Activated CD4-positive, alpha-beta T cell treated with anti-CD3 and anti-CD28 coated beads, Interleukin-2, amount 50 U/mL, for 16 hours (primary cell): ENCODE measurements around the gene ANKMY1.
"Not testable (repeated sequence)": the region's sequence is repeated elsewhere in the genome, so short reads cannot be mapped to it uniquely, and the experiment has no call there.

ENCODE experiments used
- DNase-seq: peaks from one replicate; pipeline ENCODE4 v3.0.0-alpha.2; 2020

ANKMY1 gene

GRCh38 chr2:240553956-240554480 lies 3.8 kb downstream of the ANKMY1 start:
- DNase-seq = no peak

GRCh38 chr2:240551811-240552210 lies 6.0 kb downstream of the ANKMY1 start:
- no peak for DNase-seq

DNA sequence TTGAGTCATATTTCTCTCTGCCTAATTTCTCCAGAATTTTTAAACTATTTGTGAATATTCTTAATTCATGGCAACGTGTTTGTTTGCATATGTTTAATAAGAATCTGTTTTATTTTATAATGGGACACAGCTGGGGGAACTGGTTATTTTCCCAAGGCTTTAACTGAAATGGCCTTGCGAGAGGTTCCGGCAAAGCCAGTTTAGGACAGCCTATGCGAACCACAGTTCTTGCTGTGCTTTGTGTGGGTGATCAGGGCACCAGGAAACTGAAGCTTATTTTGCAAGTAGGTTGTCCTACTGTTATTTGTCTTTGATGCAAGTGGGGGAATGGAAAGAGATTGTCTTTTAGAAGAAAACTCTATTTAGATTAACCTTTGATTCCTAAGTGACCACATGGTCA lies 6.5 kb downstream of the ANKMY1 start:
- DNase-seq = no peak

DNA sequence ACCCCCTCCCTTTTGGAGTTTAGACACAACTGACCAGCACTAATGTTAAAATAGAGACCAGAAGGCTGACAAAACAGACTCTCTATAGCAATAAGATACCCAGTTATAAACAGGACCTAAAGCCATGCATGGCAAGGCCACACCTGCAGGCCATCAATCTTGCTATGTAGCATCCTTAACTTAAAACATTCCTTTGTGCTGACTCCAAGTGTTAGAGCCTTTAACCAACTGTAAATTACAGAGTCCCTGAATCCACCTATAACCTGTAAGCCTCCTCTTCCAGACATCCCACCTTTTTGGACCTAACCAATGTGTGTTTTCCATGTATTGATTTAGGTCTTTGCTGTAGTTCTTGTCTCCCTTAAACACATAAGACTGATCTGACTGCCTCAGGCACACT lies 17.9 kb downstream of the ANKMY1 start:
- DNase-seq = no peak

DNA sequence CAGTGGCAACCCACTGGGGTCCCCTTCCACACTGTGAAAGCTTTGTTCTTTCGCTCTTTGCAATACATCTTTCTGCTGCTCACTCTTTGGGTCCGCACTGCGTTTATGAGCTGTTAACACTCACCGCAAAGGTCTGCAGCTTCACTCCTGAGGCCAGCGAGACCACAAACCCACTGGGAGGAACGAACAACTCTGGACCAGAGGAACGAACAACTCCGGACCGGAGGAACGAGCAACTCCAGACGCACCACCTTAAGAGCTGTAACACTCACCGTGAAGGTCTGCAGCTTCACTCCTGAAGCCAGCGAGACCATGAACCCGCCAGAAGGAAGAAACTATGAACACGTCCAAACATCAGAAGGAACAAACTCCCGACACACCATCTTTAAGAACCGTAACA lies 18.7 kb downstream of the ANKMY1 start:
- DNase-seq = not testable (repeated sequence)

- no peak for DNase-seq
These were observed 19.6 kb downstream of the ANKMY1 start for GRCh38 chr2:240538031-240538780.

DNA sequence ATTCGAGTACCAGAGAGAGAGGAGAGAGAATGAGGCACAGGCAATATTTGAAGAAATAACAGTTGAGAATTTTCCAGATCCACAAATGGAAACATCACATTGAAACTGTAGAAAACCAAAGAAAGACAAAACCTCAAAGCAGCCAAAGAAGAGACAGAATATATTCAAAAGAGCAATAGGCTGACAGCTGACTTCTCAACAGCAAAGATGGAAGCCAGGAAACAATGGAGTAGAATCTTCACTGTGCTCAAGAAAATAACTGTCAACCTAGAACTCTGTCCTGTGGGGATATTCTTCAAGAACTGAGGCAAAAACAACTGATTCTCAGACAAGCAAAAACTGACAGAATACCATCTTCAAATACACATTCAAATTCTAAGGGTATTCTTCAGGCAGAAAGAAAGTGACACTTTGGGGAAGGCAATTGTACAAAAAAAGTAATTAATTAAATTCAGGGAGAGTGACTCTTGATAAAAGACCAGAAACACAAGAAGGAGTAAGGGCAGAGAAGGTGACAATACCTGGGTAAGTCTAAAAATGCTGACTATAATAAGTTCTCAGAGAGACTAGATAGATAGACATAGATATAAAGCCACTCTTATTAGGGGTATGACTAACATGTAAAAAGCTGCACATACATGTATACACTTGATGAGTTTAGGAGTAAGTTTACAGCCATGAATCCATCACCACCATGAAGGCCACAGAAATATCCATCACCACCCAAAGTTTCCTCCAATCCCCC lies 25.6 kb downstream of the ANKMY1 start:
- DNase-seq = no peak

DNA sequence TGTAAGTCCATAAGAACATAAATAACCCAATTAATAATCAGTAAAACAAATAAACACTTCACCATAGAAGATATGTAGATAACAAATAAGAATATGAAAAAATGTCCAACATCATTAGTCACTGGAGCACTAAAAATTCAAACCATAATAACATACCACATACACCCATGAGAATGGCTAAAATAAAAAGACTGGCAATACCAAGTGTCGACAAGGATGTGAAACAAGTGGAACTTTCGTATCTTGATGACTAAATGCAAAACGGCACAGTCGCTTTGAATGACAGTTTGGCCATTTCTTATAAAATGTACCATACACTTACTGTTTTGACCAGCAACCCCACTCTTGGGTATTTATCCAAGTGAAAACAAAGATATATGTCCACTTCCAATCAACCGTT lies 26.8 kb downstream of the ANKMY1 start:
- DNase-seq = no peak

- DNase-seq = no peak
These were observed 27.6 kb downstream of the ANKMY1 start for GRCh38 chr2:240530181-240530580.

DNA sequence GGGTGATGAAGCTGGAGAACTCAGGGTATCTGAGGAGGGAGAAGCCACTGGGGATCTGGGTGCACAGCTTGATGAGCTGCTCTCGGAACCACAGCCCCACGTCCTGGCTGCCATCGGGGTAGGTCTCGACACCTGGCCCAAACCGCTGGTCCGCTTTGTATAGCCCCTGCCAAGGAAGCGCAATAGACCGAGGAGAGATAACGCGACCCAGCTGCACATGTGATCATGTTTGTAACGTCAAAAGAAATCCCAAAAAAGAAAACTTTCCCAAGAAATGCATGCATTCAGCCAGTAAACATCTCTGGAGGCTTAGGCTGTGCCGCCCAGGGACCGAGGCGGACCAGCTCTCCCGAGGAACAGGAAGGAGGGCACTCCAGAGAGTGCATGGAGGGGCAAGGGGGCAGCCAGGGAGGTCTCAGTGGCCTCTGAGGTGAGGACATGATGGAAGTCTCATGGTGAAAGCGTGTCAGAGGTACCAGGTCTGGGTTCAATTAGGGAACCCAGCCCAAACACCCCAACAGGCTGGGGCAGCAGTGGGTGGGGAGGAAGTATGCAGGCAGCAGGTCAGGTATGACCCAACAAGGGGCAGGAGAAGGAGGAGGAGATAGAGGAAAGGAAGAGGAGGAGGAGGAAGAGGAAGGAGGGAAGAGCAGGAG lies 28.3 kb downstream of the ANKMY1 start:
- no peak for DNase-seq

DNA sequence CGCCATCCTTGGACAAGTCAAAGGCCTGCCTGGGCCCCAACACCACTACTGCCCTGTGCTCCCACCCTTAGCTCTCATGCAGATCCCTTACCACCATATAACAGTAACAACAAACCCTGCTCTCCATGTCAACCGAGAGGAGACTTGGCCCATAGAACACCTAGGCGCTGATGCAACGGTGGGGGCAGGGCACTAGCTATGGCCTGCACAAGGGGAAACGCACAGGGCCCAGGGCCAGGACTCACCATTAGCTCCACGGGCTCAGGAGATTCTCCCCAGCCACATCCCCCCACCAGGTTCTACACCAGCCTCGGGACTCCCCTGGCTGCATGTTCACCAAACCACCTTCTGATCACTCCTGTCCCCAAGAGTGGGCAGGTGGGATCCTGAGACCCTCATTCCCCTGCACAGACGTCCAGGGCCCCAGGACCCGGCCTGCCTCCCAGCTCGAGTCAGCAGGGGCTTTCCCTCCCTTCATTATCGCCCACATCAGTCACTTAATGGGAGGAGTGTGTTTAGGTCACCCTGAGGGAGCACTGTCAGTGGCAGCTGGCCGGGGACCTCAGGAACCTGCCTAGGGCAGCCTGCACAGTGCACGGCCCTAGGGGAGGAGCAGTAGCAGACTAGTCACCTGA lies 29.3 kb downstream of the ANKMY1 start:
- DNase-seq = no peak

DNA sequence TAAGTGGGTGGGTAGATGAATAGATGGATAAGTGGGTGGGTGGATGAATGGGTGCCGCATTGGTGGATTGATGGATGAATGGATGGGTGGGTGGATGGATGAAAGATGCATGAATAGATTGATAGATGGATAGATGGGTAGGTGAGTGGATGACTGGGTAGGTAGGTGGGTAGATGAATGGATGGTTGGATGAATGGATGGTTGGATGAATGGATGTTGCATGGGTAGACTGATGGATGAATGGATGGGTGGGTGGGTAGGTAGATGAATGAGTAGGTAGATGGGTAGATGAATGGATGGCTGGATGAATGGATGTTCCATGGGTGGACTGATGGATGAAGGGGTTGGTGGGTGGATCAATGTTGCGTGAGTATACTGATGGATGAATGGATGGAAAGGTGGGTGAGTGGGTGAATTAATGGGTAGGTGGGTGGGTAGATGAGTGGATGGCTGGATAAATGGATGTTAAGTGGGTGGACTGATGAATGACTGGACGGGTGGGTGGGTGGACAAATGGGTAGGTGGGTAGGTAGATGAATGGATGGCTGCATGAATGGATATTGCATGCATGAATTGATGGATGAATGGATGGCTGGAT lies 30.5 kb downstream of the ANKMY1 start:
- DNase-seq = no peak

GRCh38 chr2:240526521-240526920 lies 31.3 kb downstream of the ANKMY1 start:
- no peak for DNase-seq

GRCh38 chr2:240525802-240526201 lies 32.0 kb downstream of the ANKMY1 start:
- DNase-seq = no peak

DNA sequence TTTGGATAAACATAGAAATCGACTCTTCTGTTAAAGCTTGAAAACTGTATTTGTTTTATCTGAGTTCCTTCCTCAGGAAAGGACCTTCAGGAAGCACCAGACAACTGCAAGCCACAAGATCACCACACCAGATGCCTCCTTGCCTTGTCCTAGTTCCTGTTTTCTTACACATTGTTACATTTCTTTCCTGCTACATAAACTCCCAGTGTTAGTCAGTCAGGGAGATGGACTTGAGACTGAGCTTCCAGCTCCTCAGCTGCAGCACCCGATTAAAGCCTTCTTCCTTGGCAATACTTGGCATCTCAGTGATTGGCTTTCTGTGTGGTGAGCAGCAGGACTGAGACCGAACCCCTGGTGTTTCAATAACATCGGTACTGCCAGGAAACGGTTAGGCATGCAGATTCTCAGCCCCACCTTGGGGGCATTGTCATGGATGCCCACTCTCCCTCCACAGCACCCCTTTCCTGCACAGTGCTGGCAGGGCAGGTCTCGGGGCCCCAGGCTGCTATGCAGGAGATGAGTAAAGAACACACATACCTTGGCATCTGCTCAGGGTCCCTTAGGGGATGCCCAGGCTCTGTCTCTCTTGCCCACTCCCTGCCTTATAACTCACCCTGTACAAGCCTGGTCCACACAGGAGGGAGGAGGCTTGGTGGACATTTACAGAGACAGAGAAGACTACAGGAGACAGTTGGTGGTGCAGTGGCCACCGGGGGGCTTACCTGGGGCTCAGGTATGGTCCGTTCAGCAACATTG lies 32.6 kb downstream of the ANKMY1 start:
- DNase-seq = no peak

DNA sequence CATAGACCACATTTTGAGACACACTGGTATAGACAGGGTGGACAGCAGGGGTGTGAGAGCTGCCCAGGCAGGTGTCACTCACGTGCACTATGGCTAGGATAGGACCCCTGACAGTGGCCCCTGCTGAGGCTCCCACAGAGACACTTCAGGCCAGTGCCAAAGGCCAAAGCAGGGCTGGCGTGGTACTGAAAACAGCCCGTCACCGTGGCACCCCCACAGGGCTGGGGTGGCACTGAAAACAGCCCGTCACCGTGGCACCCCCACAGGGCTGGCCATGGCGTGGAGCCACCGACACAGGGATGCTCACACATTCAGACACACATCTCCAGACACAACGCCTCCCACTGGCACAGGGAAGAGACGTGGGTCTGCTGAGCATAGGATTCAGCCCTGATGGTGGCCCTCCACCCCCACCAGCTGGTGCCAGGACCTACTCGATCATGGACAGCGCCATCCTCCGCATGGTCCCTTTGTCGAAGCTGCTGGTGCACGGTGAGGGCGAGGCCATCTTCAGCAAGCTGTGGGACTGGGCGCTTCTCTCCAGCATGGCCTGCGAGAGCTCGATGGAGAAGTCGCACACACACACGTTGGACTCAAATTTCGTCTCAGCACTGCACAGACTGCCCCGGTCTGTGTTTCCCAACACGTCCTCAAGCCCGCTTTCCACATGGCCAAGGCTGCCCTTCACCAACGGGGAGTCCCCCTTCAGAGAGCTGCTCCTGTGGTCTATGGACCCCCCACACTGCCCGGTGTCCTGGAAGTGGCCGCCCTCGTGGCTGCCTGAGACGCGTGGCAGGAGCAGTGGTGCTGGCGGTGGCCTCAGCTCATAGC lies 34.1 kb downstream of the ANKMY1 start:
- no peak for DNase-seq

DNA sequence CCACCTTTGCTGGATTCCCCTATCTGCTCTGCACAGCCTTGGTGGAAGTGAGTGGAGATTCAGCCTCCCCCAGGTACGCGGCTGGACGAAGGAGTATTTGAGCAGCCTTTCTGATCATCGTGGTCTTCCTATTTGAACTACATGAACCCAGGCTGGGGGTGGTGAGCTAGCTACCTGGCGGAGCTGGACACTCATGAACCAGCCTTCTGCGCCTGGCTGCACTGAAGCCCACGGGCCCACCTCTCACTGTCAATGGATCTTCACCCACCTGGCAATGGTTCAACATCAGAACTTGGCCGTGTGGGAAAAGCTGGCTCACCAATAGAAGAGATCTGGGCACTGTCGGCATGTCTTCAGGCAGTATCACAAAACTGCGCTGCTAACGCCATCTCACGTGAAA lies 35.4 kb downstream of the ANKMY1 start:
- DNase-seq = no peak

DNA sequence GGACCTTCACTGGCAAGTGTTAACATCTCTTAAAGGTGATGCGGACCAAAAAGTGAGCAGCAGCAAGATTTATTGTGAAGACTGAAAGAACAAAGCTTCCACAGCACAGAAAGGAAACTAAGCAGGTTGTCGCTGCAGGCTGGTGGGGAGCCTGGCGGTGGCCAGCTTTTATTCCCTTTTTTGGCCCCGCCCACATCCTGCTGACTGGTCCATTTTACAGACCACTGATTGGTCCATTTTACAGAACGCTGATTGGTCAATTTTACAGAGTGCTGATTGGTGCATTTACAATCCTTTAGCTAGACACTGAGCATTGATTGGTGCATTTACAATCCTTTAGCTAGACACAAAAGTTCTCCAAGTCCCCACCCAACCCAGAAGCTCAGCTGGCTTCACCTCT lies 35.9 kb downstream of the ANKMY1 start:
- DNase-seq = not testable (repeated sequence)

GRCh38 chr2:240520974-240521350 lies 36.8 kb downstream of the ANKMY1 start:
- DNase-seq = no peak

GRCh38 chr2:240520130-240520973 lies 37.4 kb downstream of the ANKMY1 start:
- no peak for DNase-seq
